Measurements from ENCODE around the gene NEK3.
"Not testable (repeated sequence)": the region's sequence is repeated elsewhere in the genome, so short reads cannot be mapped to it uniquely, and the experiment has no call there.

NEK3 gene

DNA sequence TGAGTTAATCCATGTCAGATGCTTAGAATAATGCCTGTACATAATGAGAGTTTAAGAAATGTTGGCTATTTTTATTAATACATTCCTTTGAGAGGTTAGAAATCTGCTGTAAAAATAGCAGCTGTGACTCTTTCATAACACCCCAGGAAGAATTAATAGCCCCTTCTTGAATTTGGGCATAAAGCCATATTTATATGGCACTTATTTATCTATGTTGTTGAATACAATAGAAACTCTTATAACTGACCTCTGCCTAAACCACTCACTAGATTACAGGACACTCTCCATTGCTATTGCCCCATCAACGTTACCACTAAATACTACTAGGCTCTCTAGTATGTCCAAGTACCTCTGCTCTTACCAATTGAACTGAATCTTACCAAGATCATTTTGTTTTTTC lies 46.8 kb downstream of the NEK3 start:
- TF ChIP-seq, protein P1, sequence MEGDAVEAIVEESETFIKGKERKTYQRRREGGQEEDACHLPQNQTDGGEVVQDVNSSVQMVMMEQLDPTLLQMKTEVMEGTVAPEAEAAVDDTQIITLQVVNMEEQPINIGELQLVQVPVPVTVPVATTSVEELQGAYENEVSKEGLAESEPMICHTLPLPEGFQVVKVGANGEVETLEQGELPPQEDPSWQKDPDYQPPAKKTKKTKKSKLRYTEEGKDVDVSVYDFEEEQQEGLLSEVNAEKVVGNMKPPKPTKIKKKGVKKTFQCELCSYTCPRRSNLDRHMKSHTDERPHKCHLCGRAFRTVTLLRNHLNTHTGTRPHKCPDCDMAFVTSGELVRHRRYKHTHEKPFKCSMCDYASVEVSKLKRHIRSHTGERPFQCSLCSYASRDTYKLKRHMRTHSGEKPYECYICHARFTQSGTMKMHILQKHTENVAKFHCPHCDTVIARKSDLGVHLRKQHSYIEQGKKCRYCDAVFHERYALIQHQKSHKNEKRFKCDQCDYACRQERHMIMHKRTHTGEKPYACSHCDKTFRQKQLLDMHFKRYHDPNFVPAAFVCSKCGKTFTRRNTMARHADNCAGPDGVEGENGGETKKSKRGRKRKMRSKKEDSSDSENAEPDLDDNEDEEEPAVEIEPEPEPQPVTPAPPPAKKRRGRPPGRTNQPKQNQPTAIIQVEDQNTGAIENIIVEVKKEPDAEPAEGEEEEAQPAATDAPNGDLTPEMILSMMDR (IDR thresholded peaks at IDR 0.05): no peak
- H3K4me1 ChIP-seq: no peaks in the 10 kb centered on the region
- H3K4me3 ChIP-seq: no peak overlapping the region
- H3K9me3 ChIP-seq: no peaks in the 10 kb centered on the region
- no peaks in the 10 kb centered on the region for H3K36me3 ChIP-seq
- H3K27me3 ChIP-seq: no peaks in the 10 kb centered on the region
- DNase-seq: no peak
- intact Hi-C loops (cut with DNase I; ENCODE audit: low total_unique reads): no loop called here
- no peak overlapping the region for H3K27ac ChIP-seq

- Histone ChIP-seq H3K9me3 (no peaks in the 10 kb centered on the region), H3K4me3 (no peak overlapping the region), H3K27me3 (no peaks in the 10 kb centered on the region), H3K4me1 (no peaks in the 10 kb centered on the region), H3K27ac (no peak overlapping the region), H3K36me3 (no peaks in the 10 kb centered on the region)
- DNase-seq: no peak
- TF ChIP-seq, protein P1 (IDR thresholded peaks at IDR 0.05): no peak
- intact Hi-C loops (cut with DNase I; ENCODE audit: low total_unique reads): no loop called here
Observed at GRCh38 chr13:52109116-52109670, 50.2 kb downstream of the NEK3 start.

GRCh38 chr13:52105841-52106240 lies 53.6 kb downstream of the NEK3 start:
- Histone ChIP-seq H3K27me3 (no peaks in the 10 kb centered on the region), H3K9me3 (no peaks in the 10 kb centered on the region), H3K4me3 (no peak overlapping the region), H3K27ac (no peak overlapping the region), H3K36me3 (no peaks in the 10 kb centered on the region), H3K4me1 (no peaks in the 10 kb centered on the region)
- intact Hi-C loops (cut with DNase I; ENCODE audit: low total_unique reads): no loop called here
- DNase-seq: no peak
- TF ChIP-seq, protein P1 (IDR thresholded peaks at IDR 0.05): no peak

DNA sequence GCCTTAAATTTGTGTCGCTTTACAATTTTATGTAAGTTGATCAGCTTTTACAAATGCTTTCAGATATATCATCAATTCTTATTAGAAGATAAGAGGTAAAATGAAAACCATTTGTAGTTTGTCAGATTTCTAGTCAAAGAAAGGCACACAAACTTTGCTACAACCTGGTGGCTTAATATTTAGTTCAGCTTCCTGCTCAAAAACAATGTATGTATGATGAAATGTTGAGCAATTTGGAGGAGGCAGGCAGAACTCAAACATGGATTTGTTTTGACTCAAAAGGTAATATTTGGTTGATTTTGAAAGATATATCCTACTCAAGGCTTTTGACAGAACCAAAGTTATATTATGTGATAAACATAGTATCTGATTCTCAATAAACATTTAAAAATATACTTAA lies 54.8 kb downstream of the NEK3 start:
- no peak for DNase-seq
- Histone ChIP-seq H3K27me3 (no peaks in the 10 kb centered on the region), H3K9me3 (no peaks in the 10 kb centered on the region), H3K27ac (no peak overlapping the region), H3K36me3 (no peaks in the 10 kb centered on the region), H3K4me3 (no peak overlapping the region), H3K4me1 (no peaks in the 10 kb centered on the region)
- TF ChIP-seq, protein P1 (IDR thresholded peaks at IDR 0.05): no peak
- intact Hi-C loops (cut with DNase I; ENCODE audit: low total_unique reads): no loop called here

DNA sequence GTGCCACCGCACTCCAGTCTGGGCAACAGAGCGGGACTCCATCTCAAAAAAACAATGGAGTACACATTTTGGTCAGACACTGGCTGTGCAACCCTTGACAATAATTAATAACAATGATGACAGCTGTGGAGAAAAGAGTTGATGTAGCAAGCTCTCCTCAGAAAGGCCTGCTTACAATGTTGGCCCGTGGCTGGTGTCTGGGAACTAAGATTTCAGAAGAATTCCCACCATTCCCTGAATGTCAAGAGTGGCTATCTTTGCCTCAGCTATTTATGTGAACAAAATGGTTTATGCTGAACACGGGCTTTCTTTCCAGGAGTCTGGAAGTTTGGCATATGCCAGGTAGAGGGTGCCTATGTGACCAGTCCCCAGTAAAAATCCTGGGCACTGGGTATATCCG lies 56.0 kb downstream of the NEK3 start:
- no peak overlapping the region for H3K27ac ChIP-seq
- H3K4me3 ChIP-seq: no peak overlapping the region
- DNase-seq: no peak
- H3K27me3 ChIP-seq: no peaks in the 10 kb centered on the region
- H3K9me3 ChIP-seq: no peaks in the 10 kb centered on the region
- no peaks in the 10 kb centered on the region for H3K36me3 ChIP-seq
- TF ChIP-seq, protein P1 (IDR thresholded peaks at IDR 0.05): no peak
- H3K4me1 ChIP-seq: no peaks in the 10 kb centered on the region
- intact Hi-C loops (cut with DNase I; ENCODE audit: low total_unique reads): no loop called here

DNA sequence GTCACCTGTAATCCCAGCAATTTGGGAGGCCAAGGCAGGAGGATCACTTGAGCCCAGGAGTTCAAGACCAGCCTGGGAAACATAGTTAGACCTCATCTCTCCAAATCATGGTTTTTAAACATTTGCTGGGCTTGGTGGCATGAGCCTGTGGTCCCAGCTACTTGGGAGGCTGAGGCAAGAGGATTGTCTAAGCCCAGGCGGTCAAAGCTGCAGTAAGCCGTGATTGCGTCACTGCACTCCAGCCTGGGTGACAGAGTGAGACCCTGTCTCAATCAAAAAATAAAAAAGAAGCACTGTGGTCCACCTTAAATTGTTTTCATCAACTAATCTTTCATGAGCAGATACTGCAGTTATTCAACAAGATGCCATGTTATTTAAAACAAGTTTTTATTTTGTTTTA lies 57.0 kb downstream of the NEK3 start:
- not testable (repeated sequence) for H3K36me3 ChIP-seq, DNase-seq, H3K27ac ChIP-seq

More for the DNA sequence above, 57.0 kb downstream of the NEK3 start:
- H3K4me1 ChIP-seq; H3K4me3 ChIP-seq; H3K9me3 ChIP-seq; H3K27me3 ChIP-seq; intact Hi-C loops (cut with DNase I; ENCODE audit: low total_unique reads): not testable (repeated sequence)

Data from tibial artery (tissue), 4 donors.